ENCODE data around the gene CFAP53.

DNA sequence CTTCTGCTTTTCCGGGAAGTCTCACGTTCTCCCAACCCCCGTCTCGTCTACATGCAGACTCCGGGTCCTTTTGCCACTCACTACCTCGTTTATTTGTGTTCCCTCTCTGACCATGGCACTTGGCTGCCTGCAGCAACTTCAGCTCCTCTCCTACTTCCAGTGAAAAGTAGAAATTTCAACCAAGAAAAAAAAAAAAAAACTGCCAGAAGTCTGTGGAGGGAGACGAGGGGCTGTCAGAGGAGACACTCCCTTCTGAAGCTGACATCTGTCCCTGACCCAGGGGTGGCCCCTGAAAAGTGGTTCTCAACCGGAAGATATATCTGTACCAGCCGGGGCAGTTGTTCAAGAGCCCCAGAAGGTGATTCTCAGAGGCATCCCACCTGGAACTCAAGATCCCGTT, 70.6 kb downstream of the CFAP53 start:
- TF ChIP-seq, protein P1, sequence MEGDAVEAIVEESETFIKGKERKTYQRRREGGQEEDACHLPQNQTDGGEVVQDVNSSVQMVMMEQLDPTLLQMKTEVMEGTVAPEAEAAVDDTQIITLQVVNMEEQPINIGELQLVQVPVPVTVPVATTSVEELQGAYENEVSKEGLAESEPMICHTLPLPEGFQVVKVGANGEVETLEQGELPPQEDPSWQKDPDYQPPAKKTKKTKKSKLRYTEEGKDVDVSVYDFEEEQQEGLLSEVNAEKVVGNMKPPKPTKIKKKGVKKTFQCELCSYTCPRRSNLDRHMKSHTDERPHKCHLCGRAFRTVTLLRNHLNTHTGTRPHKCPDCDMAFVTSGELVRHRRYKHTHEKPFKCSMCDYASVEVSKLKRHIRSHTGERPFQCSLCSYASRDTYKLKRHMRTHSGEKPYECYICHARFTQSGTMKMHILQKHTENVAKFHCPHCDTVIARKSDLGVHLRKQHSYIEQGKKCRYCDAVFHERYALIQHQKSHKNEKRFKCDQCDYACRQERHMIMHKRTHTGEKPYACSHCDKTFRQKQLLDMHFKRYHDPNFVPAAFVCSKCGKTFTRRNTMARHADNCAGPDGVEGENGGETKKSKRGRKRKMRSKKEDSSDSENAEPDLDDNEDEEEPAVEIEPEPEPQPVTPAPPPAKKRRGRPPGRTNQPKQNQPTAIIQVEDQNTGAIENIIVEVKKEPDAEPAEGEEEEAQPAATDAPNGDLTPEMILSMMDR (IDR thresholded peaks at IDR 0.05; ENCODE audit: insufficient read depth, low read length, poor library complexity, severe bottlenecking), result no peak
- no peak for TF ChIP-seq EZH2phosphoT487 (conservative IDR thresholded peaks at IDR 0.05; ENCODE audit: low read length)

All from SU-DHL-6 (cell line).